BLaER1 treated with 17β-estradiol and CSF1 and Interleukin-3, amounts not matched to agents 10 nM and 100 nM (cell line): ENCODE results near the gene PTPRN2.

Source experiments
- H3K27ac ChIP-seq, 11 experiments: shearing (Covaris generic); formaldehyde crosslinking; 2 replicates each; pipeline ENCODE4 v1.8.1; 2022
- H3K27me3 ChIP-seq, 11 experiments: shearing (Covaris generic); formaldehyde crosslinking; 2 replicates each; pipeline ENCODE4 v1.8.1; 2022
- H3K36me3 ChIP-seq, 11 experiments: shearing (Covaris generic); formaldehyde crosslinking; 2 replicates each; pipeline ENCODE4 v1.8.1; 2022
- H3K4me1 ChIP-seq, 10 experiments: shearing (Covaris generic); formaldehyde crosslinking; 2 replicates each; pipeline ENCODE4 v1.8.1; 2022
- H3K4me2 ChIP-seq, 11 experiments: shearing (Covaris generic); formaldehyde crosslinking; 2 replicates each; pipeline ENCODE4 v1.8.1; 2022
- H3K4me3 ChIP-seq, 10 experiments: shearing (Covaris generic); formaldehyde crosslinking; 2 replicates each; pipeline ENCODE4 v1.8.1; 2022
- H3K9ac ChIP-seq, 11 experiments: shearing (Covaris generic); formaldehyde crosslinking; 2 replicates each; pipeline ENCODE4 v1.8.1; 2022
- H3K9me3 ChIP-seq, 11 experiments: shearing (Covaris generic); formaldehyde crosslinking; replicated peaks in 1 of 11; 2 replicates each; pipeline ENCODE4 v1.8.1; 2022
- H4K20me1 ChIP-seq, 11 experiments: shearing (Covaris generic); formaldehyde crosslinking; 2 replicates each; pipeline ENCODE4 v1.8.1; 2022
- Cebpa-rat ChIP-seq, 11 experiments: shearing (Covaris generic); IDR thresholded peaks; 2 replicates each; pipeline ENCODE4 v1.8.1; 2022

PTPRN2 gene

GRCh38 chr7:158273138-158273651, 314.4 kb downstream of the PTPRN2 start:
- H3K4me2 ChIP-seq, result no peak overlapping the region
- H3K27me3 ChIP-seq, result no peaks in the 10 kb centered on the region
- no peak for TF ChIP-seq Cebpa-rat (IDR thresholded peaks at IDR 0.05)
- H4K20me1 ChIP-seq, result peaks cover 0 to 6% (median 0%) of the 10 kb centered on the region in 11 experiments; a peak in 2 of 22 replicates
- no peak overlapping the region for H3K27ac ChIP-seq
- H3K4me1 ChIP-seq, result 0 out of 20 replicates have a peak, but pooled peaks cover 0 to 4% (median 0%) of the 10 kb centered on the region in 10 experiments
- H3K4me3 ChIP-seq, result no peak overlapping the region
- no peak overlapping the region for H3K9ac ChIP-seq
- H3K36me3 ChIP-seq, result no peaks in the 10 kb centered on the region
- H3K9me3 ChIP-seq, result peaks cover 0 to 6% (median 0%) of the 10 kb centered on the region in 11 experiments; a peak in 3 of 22 replicates

DNA sequence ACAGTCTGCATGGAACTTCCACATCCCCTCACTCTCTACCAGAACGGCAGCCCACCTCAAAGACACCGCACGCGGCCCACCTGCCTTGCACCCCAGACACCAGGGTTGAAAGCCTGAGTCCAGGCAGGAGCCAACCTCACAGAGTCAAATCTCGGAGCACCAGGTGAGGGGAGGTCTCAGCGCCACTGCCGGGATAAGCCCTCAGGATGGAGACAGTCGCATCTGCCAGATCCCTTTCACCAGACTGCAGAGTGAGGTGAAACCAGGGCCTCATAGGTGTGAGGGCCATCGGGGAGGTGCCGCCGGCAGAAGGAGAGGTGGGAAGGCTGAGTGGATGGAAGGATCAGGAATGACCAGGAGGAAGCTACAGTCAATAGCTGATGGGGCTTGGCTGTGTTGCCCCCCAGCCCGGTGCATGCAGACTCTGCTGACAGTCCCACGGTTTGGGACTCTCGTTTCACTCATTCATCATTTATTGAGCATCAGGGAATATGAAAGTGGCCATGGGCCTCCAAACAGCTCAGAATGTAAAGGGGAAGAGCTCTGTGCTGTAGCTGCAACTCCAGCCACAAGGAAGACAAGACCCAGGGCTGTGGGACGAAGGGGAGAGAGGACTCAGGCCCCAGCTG, 315.0 kb downstream of the PTPRN2 start:
- Histone ChIP-seq H3K9ac (no peak overlapping the region), H3K27me3 (no peaks in the 10 kb centered on the region), H3K9me3 (peaks cover 0 to 6% (median 0%) of the 10 kb centered on the region in 11 experiments; a peak in 3 of 22 replicates), H3K36me3 (no peaks in the 10 kb centered on the region), H4K20me1 (peaks cover 0 to 6% (median 0%) of the 10 kb centered on the region in 11 experiments; a peak in 3 of 22 replicates), H3K4me1 (0 out of 20 replicates have a peak, but pooled peaks cover 0 to 4% (median 0%) of the 10 kb centered on the region in 10 experiments), H3K4me3 (no peak overlapping the region), H3K4me2 (no peak overlapping the region), H3K27ac (no peak overlapping the region)
- no peak for TF ChIP-seq Cebpa-rat (IDR thresholded peaks at IDR 0.05)

DNA sequence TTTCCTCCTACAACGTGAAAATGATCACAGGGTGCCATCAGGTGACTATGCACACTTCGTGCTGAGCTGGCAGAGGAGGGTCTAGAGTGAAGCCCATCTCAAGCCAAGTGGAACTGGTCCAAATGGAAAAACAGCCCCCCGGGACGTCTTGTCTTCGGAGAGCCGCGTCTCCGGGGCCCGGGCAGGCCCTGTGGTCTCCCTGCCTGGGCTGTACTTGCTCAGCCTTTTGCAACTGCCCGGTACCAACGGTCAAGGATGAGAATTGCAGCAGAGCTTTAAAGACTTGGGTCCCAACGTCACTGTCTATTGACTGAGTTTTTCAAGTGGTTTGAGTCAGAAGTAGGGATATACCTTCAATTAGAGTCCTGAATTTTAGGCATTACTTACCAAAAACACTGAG, 315.5 kb downstream of the PTPRN2 start:
- Histone ChIP-seq H4K20me1 (peaks cover 0 to 6% (median 0%) of the 10 kb centered on the region in 11 experiments; a peak in 3 of 22 replicates), H3K9me3 (peaks cover 0 to 6% (median 0%) of the 10 kb centered on the region in 11 experiments; a peak in 3 of 22 replicates), H3K27me3 (no peaks in the 10 kb centered on the region), H3K4me2 (no peak overlapping the region), H3K4me3 (no peak overlapping the region), H3K9ac (no peak overlapping the region), H3K27ac (no peak overlapping the region), H3K4me1 (0 out of 20 replicates have a peak, but pooled peaks cover 0 to 4% (median 0%) of the 10 kb centered on the region in 10 experiments), H3K36me3 (no peaks in the 10 kb centered on the region)
- no peak for TF ChIP-seq Cebpa-rat (IDR thresholded peaks at IDR 0.05)

GRCh38 chr7:158271646-158272045, 316.0 kb downstream of the PTPRN2 start:
- TF ChIP-seq Cebpa-rat (IDR thresholded peaks at IDR 0.05), result no peak
- Histone ChIP-seq H4K20me1 (peaks cover 0 to 6% (median 0%) of the 10 kb centered on the region in 11 experiments; a peak in 3 of 22 replicates), H3K4me2 (no peak overlapping the region), H3K9ac (no peak overlapping the region), H3K36me3 (no peaks in the 10 kb centered on the region), H3K4me3 (no peak overlapping the region), H3K4me1 (0 out of 20 replicates have a peak, but pooled peaks cover 0 to 4% (median 0%) of the 10 kb centered on the region in 10 experiments), H3K27me3 (no peaks in the 10 kb centered on the region), H3K9me3 (peaks cover 0 to 6% (median 0%) of the 10 kb centered on the region in 11 experiments; a peak in 3 of 22 replicates), H3K27ac (no peak overlapping the region)

DNA sequence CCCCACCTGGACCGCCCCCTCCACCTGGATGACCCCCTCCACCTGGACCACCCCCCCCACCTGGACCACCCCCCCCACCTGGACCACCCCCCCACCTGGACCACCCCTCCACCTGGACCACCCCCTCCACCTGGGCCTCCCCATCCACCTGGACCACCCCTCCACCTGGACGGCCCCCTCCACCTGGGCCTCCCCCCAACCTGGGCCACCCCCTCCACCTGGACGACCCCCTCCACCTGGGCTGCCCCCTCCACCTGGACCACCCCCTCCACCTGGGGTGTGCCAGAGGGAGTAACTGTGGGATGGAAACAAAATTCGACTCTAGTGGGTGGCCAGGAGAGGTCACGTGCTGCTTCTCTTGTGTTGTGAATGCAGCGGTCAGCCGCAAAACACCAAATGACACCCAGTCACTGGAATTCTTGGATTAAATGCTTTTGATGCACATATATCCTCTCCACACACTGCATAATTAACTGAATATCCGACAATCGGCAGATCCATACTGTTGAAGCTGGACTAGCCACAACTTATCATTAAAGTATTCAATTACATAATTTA, 316.7 kb downstream of the PTPRN2 start:
- Histone ChIP-seq H3K27ac (no peak overlapping the region), H3K4me3 (no peak overlapping the region), H3K36me3 (no peaks in the 10 kb centered on the region), H4K20me1 (peaks cover 0 to 6% (median 0%) of the 10 kb centered on the region in 11 experiments; a peak in 3 of 22 replicates), H3K9me3 (peaks cover 0 to 6% (median 0%) of the 10 kb centered on the region in 11 experiments; a peak in 3 of 22 replicates), H3K4me1 (0 out of 20 replicates have a peak, but pooled peaks cover 0 to 4% (median 0%) of the 10 kb centered on the region in 10 experiments), H3K27me3 (no peaks in the 10 kb centered on the region), H3K4me2 (no peak overlapping the region), H3K9ac (no peak overlapping the region)
- no peak for TF ChIP-seq Cebpa-rat (IDR thresholded peaks at IDR 0.05)

DNA sequence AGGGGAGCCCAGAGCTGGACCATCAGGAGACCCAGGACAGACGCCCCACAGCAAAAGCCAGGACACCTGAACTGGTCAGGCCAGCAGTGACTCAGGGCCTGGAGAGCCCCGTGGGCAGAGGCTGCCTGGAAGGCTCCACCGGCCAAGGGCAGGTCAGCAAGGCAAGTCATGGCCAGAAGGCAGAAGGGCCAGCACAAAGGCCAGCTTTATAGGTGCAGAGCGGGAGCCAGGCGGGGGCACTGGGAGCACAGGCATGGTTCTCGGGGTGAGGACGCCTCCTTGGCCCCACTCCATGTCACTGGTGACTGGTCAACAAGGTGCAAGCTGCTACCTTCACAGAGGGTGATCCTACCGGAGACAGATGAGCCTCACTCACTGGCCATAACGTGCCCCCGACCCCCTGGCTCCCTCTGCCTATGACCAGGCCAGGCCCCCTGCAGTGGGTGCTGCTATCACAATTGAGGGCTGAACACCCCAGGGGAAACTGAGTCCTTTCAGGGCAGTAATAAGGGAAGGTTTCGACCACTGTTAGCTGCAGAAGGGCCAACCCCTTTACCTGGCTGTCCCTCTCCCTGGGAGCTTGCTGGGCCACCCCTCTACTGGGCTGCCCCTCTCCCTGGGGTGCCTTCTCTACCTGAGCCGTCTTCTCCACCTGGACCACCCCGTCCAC, 317.4 kb downstream of the PTPRN2 start:
- H4K20me1 ChIP-seq, result peaks cover 0 to 6% (median 0%) of the 10 kb centered on the region in 11 experiments; a peak in 3 of 22 replicates
- no peak overlapping the region for H3K4me3 ChIP-seq
- H3K9me3 ChIP-seq, result peaks cover 0 to 6% (median 0%) of the 10 kb centered on the region in 11 experiments; a peak in 3 of 22 replicates
- H3K4me2 ChIP-seq, result no peak overlapping the region
- no peaks in the 10 kb centered on the region for H3K36me3 ChIP-seq
- no peak overlapping the region for H3K27ac ChIP-seq
- H3K27me3 ChIP-seq, result no peaks in the 10 kb centered on the region
- TF ChIP-seq Cebpa-rat (IDR thresholded peaks at IDR 0.05), result no peak
- no peaks in the 10 kb centered on the region for H3K4me1 ChIP-seq
- H3K9ac ChIP-seq, result no peak overlapping the region

- H3K4me1 ChIP-seq, result no peaks in the 10 kb centered on the region
- H4K20me1 ChIP-seq, result peaks cover 0 to 6% (median 0%) of the 10 kb centered on the region in 11 experiments; a peak in 3 of 22 replicates
- H3K4me3 ChIP-seq, result no peak overlapping the region
- no peak overlapping the region for H3K9ac ChIP-seq
- no peak overlapping the region for H3K4me2 ChIP-seq
- H3K36me3 ChIP-seq, result no peaks in the 10 kb centered on the region
- no peak overlapping the region for H3K27ac ChIP-seq
- H3K9me3 ChIP-seq, result peaks cover 0 to 4% (median 0%) of the 10 kb centered on the region in 11 experiments; a peak in 3 of 22 replicates
- no peak for TF ChIP-seq Cebpa-rat (IDR thresholded peaks at IDR 0.05)
- H3K27me3 ChIP-seq, result no peaks in the 10 kb centered on the region
Measured at GRCh38 chr7:158268816-158269535, 318.6 kb downstream of the PTPRN2 start.

GRCh38 chr7:158267742-158268435, 319.7 kb downstream of the PTPRN2 start:
- Histone ChIP-seq H3K27me3 (no peaks in the 10 kb centered on the region), H3K27ac (no peak overlapping the region), H3K4me1 (no peaks in the 10 kb centered on the region), H3K4me3 (no peak overlapping the region), H3K9ac (no peak overlapping the region), H3K9me3 (no peaks in the 10 kb centered on the region), H3K36me3 (no peaks in the 10 kb centered on the region), H4K20me1 (peaks cover 0 to 6% (median 0%) of the 10 kb centered on the region in 11 experiments; a peak in 3 of 22 replicates), H3K4me2 (no peak overlapping the region)
- no peak for TF ChIP-seq Cebpa-rat (IDR thresholded peaks at IDR 0.05)
